HepG2 (cell line): ENCODE measurements around the gene MGMT. TPM values are rescaled to one million over a fixed set of nuclear protein-coding genes. Genes with fewer than 3 reads are reported as not detected.
A peak's percentile ranks its signal among the peaks of the same experiment; 100 is the strongest.

Experiments
- HIVEP1 ChIP-seq: sonication (generic); formaldehyde crosslinking; IDR thresholded peaks from 2 replicates; pipeline ENCODE4 v1.4.0; 2020; ENCODE audit warnings: mild to moderate bottlenecking, missing genetic modification reagents
- SALL1 ChIP-seq: sonication (generic); formaldehyde crosslinking; IDR thresholded peaks from 2 replicates; pipeline ENCODE4 v1.8.0; 2022; ENCODE audit warnings: mild to moderate bottlenecking, missing genetic modification reagents
- SNAI1 ChIP-seq: sonication (generic); formaldehyde crosslinking; IDR thresholded peaks from 2 replicates; pipeline ENCODE4 v1.5.0; 2020; ENCODE audit warnings: mild to moderate bottlenecking, missing genetic modification reagents, borderline replicate concordance
- STAT5B ChIP-seq: sonication (generic); formaldehyde crosslinking; IDR thresholded peaks from 2 replicates; pipeline ENCODE4 v1.4.0; 2020; ENCODE audit warnings: missing genetic modification reagents
- ZC3H4 ChIP-seq: sonication (generic); formaldehyde crosslinking; IDR thresholded peaks from 2 replicates; pipeline ENCODE4 v1.4.0; 2020; ENCODE audit warnings: missing genetic modification reagents, borderline replicate concordance
- ZNF317 ChIP-seq: sonication (generic); formaldehyde crosslinking; IDR thresholded peaks from 2 replicates; pipeline ENCODE4 v1.5.0; 2020; ENCODE audit warnings: mild to moderate bottlenecking, missing genetic modification reagents
- ZNF333 ChIP-seq: sonication (generic); formaldehyde crosslinking; IDR thresholded peaks from 2 replicates; pipeline ENCODE4 v1.4.0; 2020; ENCODE audit warnings: mild to moderate bottlenecking, missing genetic modification reagents, borderline replicate concordance
- polyA plus RNA-seq, 8 experiments: library from polyadenylated mRNA; depleted of rRNA in 3 of 8; stranded (reverse) in 7 of 8; unstranded in 1 of 8; fragments of >200 nt; fragmentation: Illumina TruSeq in 4 of 8; extraction: Trizol in 4 of 8; gene quantifications; 2 replicates each; pipeline versions ENCODE4 v1.2.1 to v1.2.3, GENCODE V29; 2011 to 2016; ENCODE audit warnings: low read depth in 4 of 8, missing spikeins in 1 of 8, mixed read lengths in 1 of 8; ENCODE audit not compliant: insufficient read depth in 1 of 8
- total RNA-seq, 5 experiments: library from RNA; depleted of rRNA; stranded (reverse); fragments of >200 nt; fragmentation: Illumina TruSeq; extraction: Trizol; gene quantifications; 2 replicates each; pipeline ENCODE4 v1.2.3, GENCODE V29; 2016; ENCODE audit warnings: low read depth in 1 of 5
- TF ChIP-seq, protein P1 (sequence below), 2 experiments: sonication (generic) in 1 of 2; formaldehyde crosslinking in 1 of 2; IDR thresholded peaks; 2 replicates each; pipeline versions ENCODE4 v1.6.1 to v1.9.0; 2014 to 2022; ENCODE audit warnings: antibody characterized with exemption in 1 of 2, borderline replicate concordance in 1 of 2, inconsistent platforms in 1 of 2, low read depth in 1 of 2, missing genetic modification reagents in 1 of 2
- TF ChIP-seq, protein P2 (sequence below): sonication (generic); formaldehyde crosslinking; IDR thresholded peaks from 2 replicates; pipeline ENCODE4 v1.5.0; 2020; ENCODE audit warnings: missing genetic modification reagents

The MGMT gene
- total and polyA plus RNA-seq, 2 of the 13 experiments (the other 11 are each of a cell fraction or from before 2014, with no cell fraction given), result 12.0 to 19.5 TPM

- TF ChIP-seq, protein P1, sequence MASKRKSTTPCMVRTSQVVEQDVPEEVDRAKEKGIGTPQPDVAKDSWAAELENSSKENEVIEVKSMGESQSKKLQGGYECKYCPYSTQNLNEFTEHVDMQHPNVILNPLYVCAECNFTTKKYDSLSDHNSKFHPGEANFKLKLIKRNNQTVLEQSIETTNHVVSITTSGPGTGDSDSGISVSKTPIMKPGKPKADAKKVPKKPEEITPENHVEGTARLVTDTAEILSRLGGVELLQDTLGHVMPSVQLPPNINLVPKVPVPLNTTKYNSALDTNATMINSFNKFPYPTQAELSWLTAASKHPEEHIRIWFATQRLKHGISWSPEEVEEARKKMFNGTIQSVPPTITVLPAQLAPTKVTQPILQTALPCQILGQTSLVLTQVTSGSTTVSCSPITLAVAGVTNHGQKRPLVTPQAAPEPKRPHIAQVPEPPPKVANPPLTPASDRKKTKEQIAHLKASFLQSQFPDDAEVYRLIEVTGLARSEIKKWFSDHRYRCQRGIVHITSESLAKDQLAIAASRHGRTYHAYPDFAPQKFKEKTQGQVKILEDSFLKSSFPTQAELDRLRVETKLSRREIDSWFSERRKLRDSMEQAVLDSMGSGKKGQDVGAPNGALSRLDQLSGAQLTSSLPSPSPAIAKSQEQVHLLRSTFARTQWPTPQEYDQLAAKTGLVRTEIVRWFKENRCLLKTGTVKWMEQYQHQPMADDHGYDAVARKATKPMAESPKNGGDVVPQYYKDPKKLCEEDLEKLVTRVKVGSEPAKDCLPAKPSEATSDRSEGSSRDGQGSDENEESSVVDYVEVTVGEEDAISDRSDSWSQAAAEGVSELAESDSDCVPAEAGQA (IDR thresholded peaks at IDR 0.05; ENCODE audit: low read depth), result no peak
- TF ChIP-seq, protein P1 (CRISPR knock-in tag; IDR thresholded peaks at IDR 0.05; ENCODE audit: borderline replicate concordance), result no peak
- TF ChIP-seq SNAI1 (CRISPR knock-in tag) (0 out of 2 replicates have a peak, but pooled peaks have one; percentile 5), ZNF333 (CRISPR knock-in tag) (0 out of 2 replicates have a peak, but pooled peaks have one; percentile 49), STAT5B (no peak), ZNF317 (CRISPR knock-in tag) (0 out of 2 replicates have a peak, but pooled peaks have one; percentile 34), SALL1 (CRISPR knock-in tag) (peak; percentile 27; the same call in 1 of the 2 replicates), HIVEP1 (CRISPR knock-in tag) (peak; percentile 28; the same call in 1 of the 2 replicates), ZC3H4 (CRISPR knock-in tag) (0 out of 2 replicates have a peak, but pooled peaks have one; percentile 54)
- TF ChIP-seq, protein P2, sequence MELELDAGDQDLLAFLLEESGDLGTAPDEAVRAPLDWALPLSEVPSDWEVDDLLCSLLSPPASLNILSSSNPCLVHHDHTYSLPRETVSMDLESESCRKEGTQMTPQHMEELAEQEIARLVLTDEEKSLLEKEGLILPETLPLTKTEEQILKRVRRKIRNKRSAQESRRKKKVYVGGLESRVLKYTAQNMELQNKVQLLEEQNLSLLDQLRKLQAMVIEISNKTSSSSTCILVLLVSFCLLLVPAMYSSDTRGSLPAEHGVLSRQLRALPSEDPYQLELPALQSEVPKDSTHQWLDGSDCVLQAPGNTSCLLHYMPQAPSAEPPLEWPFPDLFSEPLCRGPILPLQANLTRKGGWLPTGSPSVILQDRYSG (CRISPR knock-in tag), result 0 out of 2 replicates have a peak, but pooled peaks have one; percentile 20
These were observed 992 bp upstream of the MGMT start (continued) for GRCh38 chr10:129465796-129466702.
